Thoracic aorta (tissue), 2 donors: ENCODE measurements around the gene TTC36. TPM values are rescaled to one million over a fixed set of nuclear protein-coding genes. Genes with fewer than 3 reads are reported as not detected.

Experiments
- ATAC-seq: fragments of 150-250 bp; one replicate; pipeline ENCODE4 v1.8.0; 2017; ENCODE audit warnings: low read depth; ENCODE audit not compliant: insufficient number of reproducible peaks, low FRiP score
- DNase-seq: peaks from one replicate; pipeline ENCODE4 v3.0.0-alpha.2; 2020; ENCODE audit warnings: low spot score
- H3K27ac ChIP-seq, 2 donors: fragments of 200-600 bp; sonication (generic); 1 replicate in 1 of 2; 2 replicates in 1 of 2; pipeline ENCODE4 v1.5.1; 2016; ENCODE audit warnings: mild to moderate bottlenecking in 2 of 2, moderate library complexity in 2 of 2
- H3K27me3 ChIP-seq: fragments of 200-600 bp; sonication (generic); replicated peaks from 2 replicates; pipeline ENCODE4 v1.6.0; 2016; ENCODE audit warnings: mild to moderate bottlenecking; ENCODE audit not compliant: insufficient read depth
- H3K36me3 ChIP-seq: fragments of 200-600 bp; sonication (generic); one replicate; pipeline ENCODE4 v1.5.1; 2016
- H3K4me1 ChIP-seq, 2 donors: fragments of 200-600 bp; sonication (generic); 1 replicate in 1 of 2; 2 replicates in 1 of 2; pipeline versions ENCODE4 v1.5.1 to v1.6.0; 2016; ENCODE audit warnings: low read depth in 2 of 2, mild to moderate bottlenecking in 1 of 2; ENCODE audit not compliant: control insufficient read depth in 1 of 2
- H3K4me3 ChIP-seq: fragments of 200-600 bp; sonication (generic); 2 replicates; pipeline ENCODE4 v1.5.1; 2016; ENCODE audit warnings: mild to moderate bottlenecking
- H3K9me3 ChIP-seq: fragments of 200-600 bp; sonication (generic); 2 replicates; pipeline ENCODE4 v1.5.1; 2016
- CTCF ChIP-seq: fragments of 200-600 bp; sonication (generic); IDR thresholded peaks from one replicate; pipeline ENCODE4 v1.5.1; 2019; ENCODE audit warnings: antibody characterized with exemption
- total RNA-seq, 2 donors: library from RNA; depleted of rRNA; stranded (reverse); fragments of >200 nt; gene quantifications; one replicate each; pipeline versions ENCODE4 v1.1.0 to v1.2.3, GENCODE V29; 2016

The TTC36 gene
- total RNA-seq, 2 donors from 2014 or later = 1.4 to 1.5 TPM

GRCh38 chr11:118547132-118547531, 19.9 kb downstream of the TTC36 start:
- DNase-seq = no peak
- H3K27ac ChIP-seq = no peak overlapping the region
- no peak for TF ChIP-seq CTCF
- no peaks in the 10 kb centered on the region for H3K4me1 ChIP-seq
- H3K4me3 ChIP-seq = no peak overlapping the region
- no peaks in the 10 kb centered on the region for H3K27me3 ChIP-seq
- H3K36me3 ChIP-seq = peaks cover 13% of the 10 kb centered on the region
- no peaks in the 10 kb centered on the region for H3K9me3 ChIP-seq
- ATAC-seq = no peak

- peaks cover 20% of the 10 kb centered on the region for H3K36me3 ChIP-seq
- ATAC-seq = no peak
- H3K27ac ChIP-seq = no peak overlapping the region
- H3K4me3 ChIP-seq = no peak overlapping the region
- no peak for TF ChIP-seq CTCF
- no peaks in the 10 kb centered on the region for H3K4me1 ChIP-seq
- H3K9me3 ChIP-seq = no peaks in the 10 kb centered on the region
- no peak for DNase-seq
- H3K27me3 ChIP-seq = no peaks in the 10 kb centered on the region
Observed at GRCh38 chr11:118552341-118552740, 25.1 kb downstream of the TTC36 start.

GRCh38 chr11:118560806-118561205, 33.5 kb downstream of the TTC36 start:
- ATAC-seq (no peak), DNase-seq (no peak)
- Histone ChIP-seq H3K4me3 (no peak overlapping the region), H3K9me3 (no peaks in the 10 kb centered on the region), H3K27ac (no peak overlapping the region), H3K36me3 (peaks cover 4% of the 10 kb centered on the region), H3K27me3 (no peaks in the 10 kb centered on the region), H3K4me1 (peaks cover 0 to 10% of the 10 kb centered on the region in 2 donors)
- no peak for TF ChIP-seq CTCF

GRCh38 chr11:118565051-118565450, 37.8 kb downstream of the TTC36 start:
- peaks cover 0 to 14% of the 10 kb centered on the region in 2 donors for H3K4me1 ChIP-seq
- TF ChIP-seq CTCF = no peak
- DNase-seq = peak; percentile 30
- no peaks in the 10 kb centered on the region for H3K36me3 ChIP-seq
- peak overlapping the region; percentile 86 for H3K4me3 ChIP-seq
- H3K27me3 ChIP-seq = no peaks in the 10 kb centered on the region
- peak; percentile 39 for ATAC-seq
- H3K9me3 ChIP-seq = no peaks in the 10 kb centered on the region
- peak overlapping the region; percentile 35 to 43 for H3K27ac ChIP-seq

- Histone ChIP-seq H3K36me3 (no peaks in the 10 kb centered on the region), H3K27ac (no peak overlapping the region), H3K4me3 (no peak overlapping the region), H3K9me3 (no peaks in the 10 kb centered on the region), H3K4me1 (peaks cover 2 to 29% of the 10 kb centered on the region in 2 donors), H3K27me3 (no peaks in the 10 kb centered on the region)
- ATAC-seq (no peak), DNase-seq (no peak)
- TF ChIP-seq CTCF = no peak
Observed at GRCh38 chr11:118569670-118570069, 42.4 kb downstream of the TTC36 start.
